Measurements from ENCODE around the gene SNAP29.

DNA sequence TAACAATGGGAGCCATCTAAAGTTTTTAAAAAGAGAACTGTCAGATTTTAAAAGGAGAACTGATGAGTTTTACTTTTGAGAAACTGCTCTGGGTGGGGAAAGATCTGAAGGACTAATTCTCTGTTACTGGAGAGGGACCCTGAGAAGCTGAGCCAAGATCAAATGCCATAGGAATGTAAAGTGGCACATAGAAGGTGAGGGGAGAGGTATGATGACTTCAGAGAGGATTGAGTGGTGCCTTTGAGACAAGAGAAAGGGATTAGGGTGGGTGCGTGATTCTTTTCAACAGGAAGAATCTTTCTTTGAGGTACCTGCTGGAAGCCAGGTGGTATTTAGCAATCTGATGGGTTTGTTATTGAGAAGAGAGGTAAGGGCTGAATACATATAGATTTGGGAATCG is 67.4 kb downstream of the SNAP29 start:
- TF ChIP-seq POLR2AphosphoS5 (IDR thresholded peaks at IDR 0.05; ENCODE audit: low read depth) (no peak), GABPA (IDR thresholded peaks at IDR 0.05; ENCODE audit: low read depth) (no peak), SPI1 (IDR thresholded peaks at IDR 0.05; ENCODE audit: borderline replicate concordance, low read depth) (no peak)
- TF ChIP-seq, protein P1, sequence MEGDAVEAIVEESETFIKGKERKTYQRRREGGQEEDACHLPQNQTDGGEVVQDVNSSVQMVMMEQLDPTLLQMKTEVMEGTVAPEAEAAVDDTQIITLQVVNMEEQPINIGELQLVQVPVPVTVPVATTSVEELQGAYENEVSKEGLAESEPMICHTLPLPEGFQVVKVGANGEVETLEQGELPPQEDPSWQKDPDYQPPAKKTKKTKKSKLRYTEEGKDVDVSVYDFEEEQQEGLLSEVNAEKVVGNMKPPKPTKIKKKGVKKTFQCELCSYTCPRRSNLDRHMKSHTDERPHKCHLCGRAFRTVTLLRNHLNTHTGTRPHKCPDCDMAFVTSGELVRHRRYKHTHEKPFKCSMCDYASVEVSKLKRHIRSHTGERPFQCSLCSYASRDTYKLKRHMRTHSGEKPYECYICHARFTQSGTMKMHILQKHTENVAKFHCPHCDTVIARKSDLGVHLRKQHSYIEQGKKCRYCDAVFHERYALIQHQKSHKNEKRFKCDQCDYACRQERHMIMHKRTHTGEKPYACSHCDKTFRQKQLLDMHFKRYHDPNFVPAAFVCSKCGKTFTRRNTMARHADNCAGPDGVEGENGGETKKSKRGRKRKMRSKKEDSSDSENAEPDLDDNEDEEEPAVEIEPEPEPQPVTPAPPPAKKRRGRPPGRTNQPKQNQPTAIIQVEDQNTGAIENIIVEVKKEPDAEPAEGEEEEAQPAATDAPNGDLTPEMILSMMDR (IDR thresholded peaks at IDR 0.05; ENCODE audit: insufficient read depth, low read length) = no peak

All from HL-60 (cell line).